ENCODE results near the gene VMP1. TPM values are rescaled to one million over a fixed set of nuclear protein-coding genes. Genes with fewer than 3 reads are reported as not detected.
"Not testable (repeated sequence)": the region's sequence is repeated elsewhere in the genome, so short reads cannot be mapped to it uniquely, and the experiment has no call there.

The VMP1 gene
- total and polyA plus RNA-seq, 12 donors, result 20.5 to 98.9 (median 50.6) TPM

GRCh38 chr17:59838052-59838916 is 130.8 kb downstream of the VMP1 start:
- TF ChIP-seq CTCF (IDR thresholded peaks at IDR 0.05), result no peak
- intact Hi-C loops (cut with DNase I), result loop anchor here in 5 of 10 donors (2.0 to 10.0 kb wide), 3 partner anchors 53 to 86 kb away; no protein-coding TSS in a partner anchor
- WGBS, 2 donors, result 19 to 23% methylated on average over 8 of the region's 8 CpGs
- peak in 2 of 8 donors; percentile 15 to 33 for ATAC-seq
- Histone ChIP-seq H3K9me3 (no peaks in the 10 kb centered on the region), H3K27ac (peak overlapping the region; percentile 63 to 97 (median 88)), H3K4me1 (peaks cover 0 to 39% (median 32%) of the 10 kb centered on the region in 9 donors), H3K36me3 (peaks cover 0 to 49% (median 3%) of the 10 kb centered on the region in 9 donors), H3K27me3 (no peaks in the 10 kb centered on the region), H3K4me3 (peak overlapping the region; percentile 23 to 68 (median 58))
- no peak for DNase-seq

- ATAC-seq (no peak), DNase-seq (no peak)
- Histone ChIP-seq H3K36me3 (peaks cover 0 to 49% (median 3%) of the 10 kb centered on the region in 9 donors), H3K4me3 (peak overlapping the region; percentile 1 to 68 (median 58)), H3K27ac (peak overlapping the region in 9 of 10 donors; percentile 63 to 97 (median 89)), H3K27me3 (no peaks in the 10 kb centered on the region), H3K9me3 (no peaks in the 10 kb centered on the region), H3K4me1 (peaks cover 0 to 46% (median 32%) of the 10 kb centered on the region in 9 donors)
- intact Hi-C loops (cut with DNase I), result loop anchor here in 6 of 10 donors (1.0 to 10.0 kb wide), 5 partner anchors 55 to 205 kb away; no protein-coding TSS in a partner anchor
- TF ChIP-seq CTCF (IDR thresholded peaks at IDR 0.05), result no peak
- 30 to 34% methylated on average over 6 of the region's 6 CpGs for WGBS, 2 donors
Measured at GRCh38 chr17:59839651-59840328, 132.3 kb downstream of the VMP1 start.

GRCh38 chr17:59840329-59841090 is 133.1 kb downstream of the VMP1 start:
- DNase-seq (no peak), ATAC-seq (no peak)
- Histone ChIP-seq H3K36me3 (peaks cover 0 to 49% (median 3%) of the 10 kb centered on the region in 9 donors), H3K27me3 (no peaks in the 10 kb centered on the region), H3K27ac (peak overlapping the region in 8 of 10 donors; percentile 30 to 97 (median 90)), H3K9me3 (no peaks in the 10 kb centered on the region), H3K4me1 (peaks cover 0 to 53% (median 37%) of the 10 kb centered on the region in 9 donors), H3K4me3 (peak overlapping the region in 9 of 10 donors; percentile 1 to 68 (median 58))
- TF ChIP-seq CTCF (IDR thresholded peaks at IDR 0.05), result no peak
- intact Hi-C loops (cut with DNase I), result loop anchor here in 1 of 10 donors (10.0 kb wide), 1 partner anchor 206 kb away; no protein-coding TSS in a partner anchor
- WGBS, 2 donors, result 30 to 43% methylated on average over 4 of the region's 4 CpGs

GRCh38 chr17:59841091-59841881 is 133.8 kb downstream of the VMP1 start:
- not testable (repeated sequence) for H3K9me3 ChIP-seq, ATAC-seq, H3K27me3 ChIP-seq, DNase-seq
- intact Hi-C loops (cut with DNase I), result loop anchor here in 1 of 10 donors (10.0 kb wide), 1 partner anchor 206 kb away; no protein-coding TSS in a partner anchor
- H3K36me3 ChIP-seq, result peaks cover 0 to 49% (median 3%) of the 10 kb centered on the region in 9 donors
- 51 to 53% methylated on average over 7 of the region's 7 CpGs for WGBS, 2 donors
- H3K4me3 ChIP-seq, result peak overlapping the region in 8 of 10 donors; percentile 48 to 68 (median 60)
- H3K27ac ChIP-seq, result peak overlapping the region in 8 of 10 donors; percentile 20 to 97 (median 90)
- H3K4me1 ChIP-seq, result peaks cover 0 to 55% (median 44%) of the 10 kb centered on the region in 9 donors

- WGBS, 2 donors, result 78 to 80% methylated on average over 4 of the region's 4 CpGs
- intact Hi-C loops (cut with DNase I), result loop anchor here in 1 of 10 donors (10.0 kb wide), 1 partner anchor 207 kb away; no protein-coding TSS in a partner anchor
Measured at GRCh38 chr17:59841882-59842263, 134.4 kb downstream of the VMP1 start.

More at GRCh38 chr17:59841882-59842263, 134.4 kb downstream of the VMP1 start:
- H3K4me3 ChIP-seq, result peak overlapping the region in 4 of 10 donors; percentile 48 to 68 (median 65)
- H3K9me3 ChIP-seq, ATAC-seq, H3K27me3 ChIP-seq, DNase-seq: not testable (repeated sequence)
- peaks cover 0 to 49% (median 3%) of the 10 kb centered on the region in 9 donors for H3K36me3 ChIP-seq
- H3K27ac ChIP-seq, result peak overlapping the region in 6 of 10 donors; percentile 88 to 97 (median 92)
- H3K4me1 ChIP-seq, result peaks cover 0 to 57% (median 42%) of the 10 kb centered on the region in 9 donors
